Activated CD4-positive, alpha-beta memory T cell treated with anti-CD3 and anti-CD28 coated beads for 36 hours (primary cell): Measurements from ENCODE around the gene CASP5. TPM values are rescaled to one million over a fixed set of nuclear protein-coding genes. Genes with fewer than 3 reads are reported as not detected.

Experiments used
- CTCF ChIA-PET: fragments of 350-600 bp; sonication (Branson Sonifier 250); formaldehyde crosslinking; loops from one replicate; lab custom pipeline; 2021; ENCODE audit warnings: antibody characterized with exemption, inconsistent platforms; lab: Charles Lee
- POLR2A ChIA-PET: fragments of 350-600 bp; sonication (Branson Sonifier 250); formaldehyde crosslinking; loops from one replicate; lab custom pipeline; 2021; ENCODE audit warnings: antibody characterized with exemption; lab: Charles Lee
- DNase-seq: peaks from one replicate; pipeline ENCODE4 v3.0.0-alpha.2; 2020
- H3K27ac Mint-ChIP-seq: one replicate; pipeline ENCODE4 v1.8.0; 2021; ENCODE audit warnings: mixed read lengths
- H3K27me3 Mint-ChIP-seq: one replicate; pipeline ENCODE4 v1.8.0; 2021; ENCODE audit warnings: mixed read lengths
- H3K36me3 Mint-ChIP-seq: one replicate; pipeline ENCODE4 v1.8.0; 2021; ENCODE audit warnings: mixed read lengths
- H3K4me1 Mint-ChIP-seq: one replicate; pipeline ENCODE4 v1.8.0; 2021; ENCODE audit warnings: low read depth, mixed read lengths
- H3K4me3 Mint-ChIP-seq: one replicate; pipeline ENCODE4 v1.8.0; 2021; ENCODE audit warnings: mild to moderate bottlenecking, mixed read lengths
- H3K9me3 Mint-ChIP-seq: one replicate; pipeline ENCODE4 v1.8.0; 2021; ENCODE audit warnings: mixed read lengths
- intact Hi-C: fragments of 100-400 bp; cut with micrococcal nuclease; formaldehyde crosslinking; loops from one replicate; pipeline ENCODE4 v1.15.1; 2023
- total RNA-seq, 2 experiments: library from RNA; stranded (reverse); gene quantifications; one replicate each; pipeline ENCODE4 v1.2.3, GENCODE V29; 2021

The CASP5 gene
- total RNA-seq, 2 experiments from 2014 or later: not detected

GRCh38 chr11:105027678-105028077 is 4.7 kb upstream of the CASP5 start:
- ChIA-PET POLR2A (no interaction called here), CTCF (interaction anchor here (1.1 kb wide), 1 partner anchor 27 kb away, joined by 3 read pairs; no protein-coding TSS in a partner anchor)
- Mint-ChIP-seq H3K27ac (peak overlapping the region; percentile 35), H3K4me3 (peak overlapping the region; percentile 14), H3K9me3 (no peaks in the 10 kb centered on the region), H3K4me1 (peaks cover 40% of the 10 kb centered on the region), H3K36me3 (peaks cover 42% of the 10 kb centered on the region), H3K27me3 (no peaks in the 10 kb centered on the region)
- DNase-seq: no peak
- intact Hi-C loops: no loop called here

DNA sequence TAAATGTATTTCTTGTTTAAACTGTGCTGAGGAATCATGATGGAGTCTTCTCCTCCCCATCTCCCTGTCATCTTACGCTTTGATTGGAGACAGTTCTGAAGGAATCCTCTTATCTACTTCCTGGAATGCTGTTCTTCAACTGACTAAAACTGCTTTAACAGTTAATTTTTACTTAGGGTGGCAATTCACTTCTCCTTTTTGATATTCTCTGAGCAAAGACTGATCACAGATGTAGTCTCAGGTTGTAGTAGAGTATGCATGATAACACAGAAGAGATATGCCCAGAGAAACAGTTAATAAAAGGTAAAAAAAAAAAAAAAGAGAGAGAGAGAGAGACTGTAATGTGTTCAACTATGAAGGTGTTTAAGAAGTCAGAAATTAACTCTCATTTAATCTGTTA is 1.4 kb upstream of the CASP5 start:
- Mint-ChIP-seq H3K27ac (no peak overlapping the region), H3K4me3 (no peak overlapping the region), H3K9me3 (no peaks in the 10 kb centered on the region), H3K4me1 (peaks cover 26% of the 10 kb centered on the region), H3K36me3 (peaks cover 27% of the 10 kb centered on the region), H3K27me3 (no peaks in the 10 kb centered on the region)
- intact Hi-C loops: no loop called here
- POLR2A ChIA-PET: no interaction called here
- CTCF ChIA-PET: no interaction called here
- DNase-seq: no peak

- no peak overlapping the region for H3K4me3 Mint-ChIP-seq
These were observed 441 bp downstream of the CASP5 start for GRCh38 chr11:105022527-105022926.

DNA sequence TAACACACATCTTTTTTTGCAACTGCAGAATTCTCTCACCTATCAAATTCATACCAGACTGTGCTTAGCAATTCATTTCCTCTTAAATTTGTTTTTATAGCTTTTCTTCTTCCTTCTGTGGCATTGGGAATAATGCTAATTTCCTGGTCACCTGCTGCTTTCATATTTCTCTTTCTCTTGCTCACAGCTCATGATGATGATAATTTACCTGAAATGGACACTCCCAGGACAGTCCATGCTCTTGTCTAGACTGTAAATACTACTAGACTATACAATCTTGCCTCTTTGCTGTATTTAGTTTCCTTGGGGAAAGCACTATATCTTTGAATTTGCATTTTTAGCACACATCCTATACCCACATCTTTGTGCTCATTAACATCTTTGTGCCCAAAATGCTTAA is 15.5 kb downstream of the CASP5 start:
- H3K27me3 Mint-ChIP-seq: no peaks in the 10 kb centered on the region
- no peaks in the 10 kb centered on the region for H3K36me3 Mint-ChIP-seq
- no peak overlapping the region for H3K27ac Mint-ChIP-seq
- POLR2A ChIA-PET: no interaction called here
- intact Hi-C loops: no loop called here
- H3K4me1 Mint-ChIP-seq: no peaks in the 10 kb centered on the region
- DNase-seq: no peak
- CTCF ChIA-PET: interaction anchor here (0.8 kb wide), 1 partner anchor 10 kb away, joined by 3 read pairs; no protein-coding TSS in a partner anchor
- H3K9me3 Mint-ChIP-seq: no peaks in the 10 kb centered on the region
- no peak overlapping the region for H3K4me3 Mint-ChIP-seq

More at GRCh38 chr11:105022527-105022926, 441 bp downstream of the CASP5 start:
- ChIA-PET POLR2A (no interaction called here), CTCF (no interaction called here)
- Mint-ChIP-seq H3K36me3 (peaks cover 12% of the 10 kb centered on the region), H3K27ac (no peak overlapping the region), H3K9me3 (no peaks in the 10 kb centered on the region), H3K4me1 (peaks cover 10% of the 10 kb centered on the region), H3K27me3 (no peaks in the 10 kb centered on the region)
- no peak for DNase-seq
- intact Hi-C loops: no loop called here

GRCh38 chr11:105005451-105005845 is 17.5 kb downstream of the CASP5 start:
- ChIA-PET POLR2A (no interaction called here), CTCF (no interaction called here)
- Mint-ChIP-seq H3K36me3 (no peaks in the 10 kb centered on the region), H3K27me3 (no peaks in the 10 kb centered on the region), H3K4me1 (peaks cover 5% of the 10 kb centered on the region), H3K9me3 (no peaks in the 10 kb centered on the region), H3K4me3 (no peak overlapping the region), H3K27ac (no peak overlapping the region)
- no peak for DNase-seq
- intact Hi-C loops: no loop called here

DNA sequence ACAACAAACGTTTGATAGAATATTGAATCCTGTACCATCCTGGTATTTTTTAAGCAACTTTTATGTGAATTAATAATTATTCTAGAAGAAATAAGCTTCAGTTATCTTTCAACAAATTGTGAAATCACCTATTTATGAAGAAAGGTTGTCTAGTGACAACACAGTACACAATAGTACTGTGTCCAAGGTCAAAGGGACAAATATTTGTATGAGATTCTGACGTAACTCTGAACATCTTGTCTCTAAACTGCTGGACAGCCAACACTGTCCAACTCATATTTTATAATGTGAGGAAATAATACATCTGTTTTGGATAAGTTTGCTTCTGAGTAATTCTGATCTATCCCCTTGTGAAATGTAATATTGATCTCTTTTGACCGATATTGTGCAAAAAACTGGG is 18.9 kb downstream of the CASP5 start:
- CTCF ChIA-PET: no interaction called here
- H3K4me1 Mint-ChIP-seq: peaks cover 5% of the 10 kb centered on the region
- intact Hi-C loops: loop anchor here (5.0 kb wide), 1 partner anchor 1322 kb away; no protein-coding TSS in a partner anchor
- H3K36me3 Mint-ChIP-seq: no peaks in the 10 kb centered on the region
- no peak overlapping the region for H3K27ac Mint-ChIP-seq
- POLR2A ChIA-PET: no interaction called here
- no peak for DNase-seq
- no peaks in the 10 kb centered on the region for H3K27me3 Mint-ChIP-seq
- no peaks in the 10 kb centered on the region for H3K9me3 Mint-ChIP-seq
- H3K4me3 Mint-ChIP-seq: no peak overlapping the region

GRCh38 chr11:105003151-105003550 is 19.8 kb downstream of the CASP5 start:
- no peak for DNase-seq
- CTCF ChIA-PET: no interaction called here
- Mint-ChIP-seq H3K9me3 (no peaks in the 10 kb centered on the region), H3K4me3 (no peak overlapping the region), H3K27ac (no peak overlapping the region), H3K4me1 (peaks cover 5% of the 10 kb centered on the region), H3K27me3 (no peaks in the 10 kb centered on the region), H3K36me3 (no peaks in the 10 kb centered on the region)
- POLR2A ChIA-PET: no interaction called here
- intact Hi-C loops: loop anchor here (5.0 kb wide), 1 partner anchor 1321 kb away; no protein-coding TSS in a partner anchor

DNA sequence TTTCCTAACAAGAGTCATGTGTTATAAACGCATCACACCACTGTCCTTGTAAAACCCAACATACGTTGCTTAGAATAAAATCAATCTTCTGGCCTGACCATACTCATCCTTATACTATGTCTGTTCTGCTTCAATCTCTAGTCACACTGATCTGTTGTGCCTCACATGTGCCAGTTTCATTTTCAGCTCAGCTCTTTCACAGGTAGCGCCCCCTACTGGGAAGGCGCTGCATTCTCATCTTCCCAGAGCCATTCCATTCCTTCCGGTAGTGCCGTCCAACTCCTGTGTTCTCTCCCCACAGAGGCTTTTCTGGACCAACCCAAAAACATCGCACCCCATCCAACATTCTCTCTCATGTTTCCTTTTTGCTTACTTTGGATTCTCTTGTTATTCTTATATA is 22.2 kb downstream of the CASP5 start:
- POLR2A ChIA-PET: no interaction called here
- intact Hi-C loops: loop anchor here (1.0 to 5.0 kb wide), 3 partner anchors 53 to 1318 kb away; no protein-coding TSS in a partner anchor
- CTCF ChIA-PET: interaction anchor here (0.5 to 2.0 kb wide), 9 partner anchors 11 to 466 kb away, joined by 3 to 5 read pairs (median 3); partner anchors contain the start of gene CASP4

GRCh38 chr11:105000167-105000566 is 22.8 kb downstream of the CASP5 start:
- H3K27ac Mint-ChIP-seq: no peak overlapping the region
- ChIA-PET POLR2A (no interaction called here), CTCF (interaction anchor here (0.5 to 2.0 kb wide), 7 partner anchors 11 to 465 kb away, joined by 3 to 5 read pairs (median 3); partner anchors contain the start of gene CASP4)
- H3K4me3 Mint-ChIP-seq: no peak overlapping the region
- intact Hi-C loops: loop anchor here (1.0 to 5.0 kb wide), 3 partner anchors 53 to 1318 kb away; no protein-coding TSS in a partner anchor
- H3K27me3 Mint-ChIP-seq: no peaks in the 10 kb centered on the region
- H3K9me3 Mint-ChIP-seq: no peaks in the 10 kb centered on the region
- peaks cover 5% of the 10 kb centered on the region for H3K4me1 Mint-ChIP-seq
- H3K36me3 Mint-ChIP-seq: no peaks in the 10 kb centered on the region
- DNase-seq: peak; percentile 15

More for the DNA sequence above, 22.2 kb downstream of the CASP5 start:
- peak; percentile 74 for DNase-seq
- Mint-ChIP-seq H3K36me3 (no peaks in the 10 kb centered on the region), H3K27ac (no peak overlapping the region), H3K4me3 (no peak overlapping the region), H3K9me3 (no peaks in the 10 kb centered on the region), H3K4me1 (peaks cover 5% of the 10 kb centered on the region), H3K27me3 (no peaks in the 10 kb centered on the region)

DNA sequence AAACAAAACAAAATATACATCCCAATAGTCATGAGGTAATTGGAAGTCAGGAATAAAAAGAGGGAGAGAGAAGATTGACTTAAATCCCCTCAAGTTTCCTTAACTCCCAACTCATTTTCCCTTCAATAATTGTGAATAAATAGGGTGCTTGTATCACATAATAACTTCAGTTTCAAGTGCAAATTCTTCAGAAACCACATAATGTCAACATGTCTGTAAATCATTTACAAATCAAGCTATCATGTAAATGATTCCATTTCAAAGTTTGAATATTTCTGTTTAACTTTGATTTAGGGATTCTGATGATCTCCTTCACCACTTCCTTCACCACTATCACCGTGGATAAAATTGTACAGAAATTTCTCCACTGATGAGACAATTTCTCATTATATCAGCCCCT is 23.2 kb downstream of the CASP5 start:
- no peak for DNase-seq
- no peaks in the 10 kb centered on the region for H3K9me3 Mint-ChIP-seq
- no peak overlapping the region for H3K4me3 Mint-ChIP-seq
- ChIA-PET CTCF (no interaction called here), POLR2A (no interaction called here)
- H3K27me3 Mint-ChIP-seq: no peaks in the 10 kb centered on the region
- H3K27ac Mint-ChIP-seq: no peak overlapping the region
- intact Hi-C loops: loop anchor here (1.0 to 5.0 kb wide), 3 partner anchors 52 to 1317 kb away; no protein-coding TSS in a partner anchor
- peaks cover 5% of the 10 kb centered on the region for H3K4me1 Mint-ChIP-seq
- H3K36me3 Mint-ChIP-seq: no peaks in the 10 kb centered on the region

DNA sequence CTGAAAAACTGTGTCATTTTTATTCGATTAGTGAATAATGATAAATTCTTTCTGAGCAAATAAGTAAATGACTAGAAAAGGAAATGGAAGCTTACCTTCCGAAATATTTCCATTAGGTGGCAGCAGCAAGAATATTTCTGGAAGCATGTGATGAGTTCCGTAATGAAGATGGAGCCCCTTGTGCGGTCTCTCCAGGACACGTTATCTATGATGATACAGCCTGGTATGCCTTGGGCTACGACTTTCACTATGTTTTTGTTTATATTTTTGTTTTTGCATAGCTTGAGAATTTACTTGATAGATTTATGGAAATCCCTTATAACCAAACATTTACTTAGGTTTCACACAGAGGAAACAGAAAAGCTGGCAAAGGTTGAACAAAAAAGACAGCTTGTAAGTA is 25.7 kb downstream of the CASP5 start:
- POLR2A ChIA-PET: interaction anchor here (0.6 kb wide), 1 partner anchor 24 kb away, joined by 3 read pairs; no protein-coding TSS in a partner anchor
- H3K36me3 Mint-ChIP-seq: no peaks in the 10 kb centered on the region
- peaks cover 5% of the 10 kb centered on the region for H3K4me1 Mint-ChIP-seq
- DNase-seq: no peak
- H3K4me3 Mint-ChIP-seq: no peak overlapping the region
- CTCF ChIA-PET: interaction anchor here (0.8 kb wide), 1 partner anchor 10 kb away, joined by 3 read pairs; no protein-coding TSS in a partner anchor
- intact Hi-C loops: no loop called here
- no peaks in the 10 kb centered on the region for H3K9me3 Mint-ChIP-seq
- no peak overlapping the region for H3K27ac Mint-ChIP-seq
- no peaks in the 10 kb centered on the region for H3K27me3 Mint-ChIP-seq

GRCh38 chr11:104995001-104995408 is 28.0 kb downstream of the CASP5 start:
- ChIA-PET CTCF (no interaction called here), POLR2A (no interaction called here)
- Mint-ChIP-seq H3K27ac (no peak overlapping the region), H3K27me3 (no peaks in the 10 kb centered on the region), H3K36me3 (no peaks in the 10 kb centered on the region), H3K4me1 (no peaks in the 10 kb centered on the region), H3K9me3 (no peaks in the 10 kb centered on the region), H3K4me3 (no peak overlapping the region)
- no peak for DNase-seq
- intact Hi-C loops: no loop called here

- H3K27ac Mint-ChIP-seq: no peak overlapping the region
- DNase-seq: no peak
- no peaks in the 10 kb centered on the region for H3K27me3 Mint-ChIP-seq
- ChIA-PET CTCF (no interaction called here), POLR2A (no interaction called here)
- intact Hi-C loops: no loop called here
- H3K36me3 Mint-ChIP-seq: peaks cover 4% of the 10 kb centered on the region
- H3K4me1 Mint-ChIP-seq: no peaks in the 10 kb centered on the region
- no peak overlapping the region for H3K4me3 Mint-ChIP-seq
- H3K9me3 Mint-ChIP-seq: peaks cover 6% of the 10 kb centered on the region
These were observed 30.2 kb downstream of the CASP5 start for GRCh38 chr11:104992781-104993180.
